Ovary (tissue), 3 donors: Measurements from ENCODE around the gene HFE.

Experiments used
- EP300 ChIP-seq: sonication (generic); formaldehyde crosslinking; IDR thresholded peaks from one replicate; pipeline ENCODE4 v1.6.1; 2017; ENCODE audit warnings: antibody characterized with exemption
- POLR2A ChIP-seq: fragments of 450-650 bp; IDR thresholded peaks from one replicate; pipeline ENCODE4 v1.6.1; 2017; ENCODE audit warnings: antibody characterized with exemption, mild to moderate bottlenecking, moderate library complexity
- TF ChIP-seq, protein P1 (sequence below), 3 donors: fragments of 450-650 bp in 2 of 3; fragments of 200-600 bp in 1 of 3; IDR thresholded peaks; one replicate each; pipeline versions ENCODE4 v1.5.1 to v1.8.0; 2016 to 2022; ENCODE audit warnings: antibody characterized with exemption in 3 of 3, mild to moderate bottlenecking in 1 of 3
- donor health status: DM: no; HTN: no; CAD: no.

DNA sequence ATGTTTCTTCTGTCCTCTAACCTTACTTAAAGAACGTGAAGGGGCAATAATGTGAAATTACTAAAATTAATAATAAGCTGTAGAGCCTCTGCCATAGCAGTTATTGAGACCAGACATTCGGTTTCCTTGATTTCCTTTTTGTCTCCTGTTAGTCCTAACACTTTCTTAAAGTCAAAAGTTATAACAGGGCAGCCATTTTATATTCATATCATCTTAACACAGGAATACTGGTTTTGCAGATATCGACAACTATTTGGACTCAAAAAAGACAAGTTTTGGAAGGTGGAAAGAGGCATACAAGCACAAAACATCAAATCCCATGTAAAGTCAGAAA lies 33.5 kb downstream of the HFE start:
- TF ChIP-seq, protein P1, sequence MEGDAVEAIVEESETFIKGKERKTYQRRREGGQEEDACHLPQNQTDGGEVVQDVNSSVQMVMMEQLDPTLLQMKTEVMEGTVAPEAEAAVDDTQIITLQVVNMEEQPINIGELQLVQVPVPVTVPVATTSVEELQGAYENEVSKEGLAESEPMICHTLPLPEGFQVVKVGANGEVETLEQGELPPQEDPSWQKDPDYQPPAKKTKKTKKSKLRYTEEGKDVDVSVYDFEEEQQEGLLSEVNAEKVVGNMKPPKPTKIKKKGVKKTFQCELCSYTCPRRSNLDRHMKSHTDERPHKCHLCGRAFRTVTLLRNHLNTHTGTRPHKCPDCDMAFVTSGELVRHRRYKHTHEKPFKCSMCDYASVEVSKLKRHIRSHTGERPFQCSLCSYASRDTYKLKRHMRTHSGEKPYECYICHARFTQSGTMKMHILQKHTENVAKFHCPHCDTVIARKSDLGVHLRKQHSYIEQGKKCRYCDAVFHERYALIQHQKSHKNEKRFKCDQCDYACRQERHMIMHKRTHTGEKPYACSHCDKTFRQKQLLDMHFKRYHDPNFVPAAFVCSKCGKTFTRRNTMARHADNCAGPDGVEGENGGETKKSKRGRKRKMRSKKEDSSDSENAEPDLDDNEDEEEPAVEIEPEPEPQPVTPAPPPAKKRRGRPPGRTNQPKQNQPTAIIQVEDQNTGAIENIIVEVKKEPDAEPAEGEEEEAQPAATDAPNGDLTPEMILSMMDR (IDR thresholded peaks at IDR 0.05): no peak
- TF ChIP-seq POLR2A (no peak), EP300 (no peak)
